Measurements from ENCODE around the gene GLUD1.
"Not testable (repeated sequence)": the region's sequence is repeated elsewhere in the genome, so short reads cannot be mapped to it uniquely, and the experiment has no call there.

Gene GLUD1

GRCh38 chr10:87089746-87090145, 4.9 kb downstream of the GLUD1 start:
- DNase-seq: no peak

- DNase-seq: no peak
These were observed 9.1 kb downstream of the GLUD1 start for GRCh38 chr10:87085537-87085936.

GRCh38 chr10:87084291-87084782, 10.3 kb downstream of the GLUD1 start:
- peak in 3 of 6 experiments; percentile 13 to 48 (median 43) for DNase-seq

- DNase-seq: not testable (repeated sequence)
These were observed 10.9 kb downstream of the GLUD1 start for GRCh38 chr10:87083576-87084290.

- DNase-seq: not testable (repeated sequence)
These were observed 12.4 kb downstream of the GLUD1 start for GRCh38 chr10:87082219-87082618.

- not testable (repeated sequence) for DNase-seq
These were observed 13.1 kb downstream of the GLUD1 start for GRCh38 chr10:87081574-87081973.

GRCh38 chr10:87080621-87081020, 14.0 kb downstream of the GLUD1 start:
- DNase-seq: not testable (repeated sequence)

- DNase-seq: no peak
These were observed 15.4 kb downstream of the GLUD1 start for GRCh38 chr10:87079106-87079836.

- not testable (repeated sequence) for DNase-seq
These were observed 18.2 kb downstream of the GLUD1 start for GRCh38 chr10:87076421-87076820.

GRCh38 chr10:87072449-87072848, 22.2 kb downstream of the GLUD1 start:
- no peak for DNase-seq

- no peak for DNase-seq
These were observed 26.4 kb downstream of the GLUD1 start for GRCh38 chr10:87068281-87068680.

- DNase-seq: no peak
These were observed 27.8 kb downstream of the GLUD1 start for GRCh38 chr10:87066865-87067264.

GRCh38 chr10:87066178-87066577, 28.5 kb downstream of the GLUD1 start:
- DNase-seq: no peak

GRCh38 chr10:87064651-87065050, 30.0 kb downstream of the GLUD1 start:
- DNase-seq: no peak

GRCh38 chr10:87060280-87060928, 34.2 kb downstream of the GLUD1 start:
- no peak for DNase-seq

- DNase-seq: no peak
These were observed 35.2 kb downstream of the GLUD1 start for GRCh38 chr10:87059401-87059800.

- no peak for DNase-seq
These were observed 36.5 kb downstream of the GLUD1 start for GRCh38 chr10:87058171-87058570.

- no peak for DNase-seq
These were observed 40.0 kb downstream of the GLUD1 start for GRCh38 chr10:87054373-87055295.

GRCh38 chr10:87053577-87054181, 41.0 kb downstream of the GLUD1 start:
- no peak for DNase-seq

- no peak for DNase-seq
These were observed 41.5 kb downstream of the GLUD1 start for GRCh38 chr10:87053111-87053510.

- no peak for DNase-seq
These were observed 49.2 kb downstream of the GLUD1 start for GRCh38 chr10:87045434-87045938.

GRCh38 chr10:87043579-87043978, 51.1 kb downstream of the GLUD1 start:
- not testable (repeated sequence) for DNase-seq

Data from stimulated activated naive CD4-positive, alpha-beta T cell (primary cell).